Measurements from ENCODE around the gene MAPK14. TPM values are rescaled to one million over a fixed set of nuclear protein-coding genes. Genes with fewer than 3 reads are reported as not detected.

Gene MAPK14
- total and polyA plus RNA-seq, 9 of the 15 experiments (the other 6 are each of a cell fraction or from before 2014, with no cell fraction given): 8.8 to 62.7 (median 35.5) TPM

DNA sequence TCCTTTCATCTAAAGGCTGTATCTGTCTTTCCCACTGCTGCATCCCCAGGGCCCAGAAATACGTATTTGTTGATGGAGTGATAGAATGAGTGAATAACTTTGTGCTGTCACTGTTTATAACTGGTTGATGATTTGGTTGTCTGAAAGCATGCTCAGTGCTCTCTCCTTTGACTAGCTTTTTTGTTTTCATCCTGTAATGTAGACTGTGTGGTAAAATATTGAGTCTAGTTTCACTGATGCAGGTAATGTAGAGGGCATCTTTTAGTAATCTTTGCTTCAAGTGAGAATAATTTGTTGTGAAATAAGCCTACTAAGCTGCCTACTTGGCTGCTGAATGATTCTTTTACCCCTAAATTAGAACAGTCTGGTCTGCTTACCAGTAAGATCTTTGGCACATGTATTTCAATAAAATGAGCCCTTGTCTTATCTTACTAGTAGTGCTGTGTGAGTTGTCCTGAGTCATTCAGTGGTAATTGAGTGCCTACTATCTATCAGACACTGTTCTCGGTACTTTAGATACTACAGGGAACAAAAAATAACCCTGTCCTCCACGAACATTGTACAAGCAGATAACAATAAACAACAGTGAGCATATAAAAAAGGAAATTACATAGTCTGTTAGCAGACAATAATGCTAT lies 39.9 kb downstream of the MAPK14 start (continued):
- TF ChIP-seq DPF2 (IDR thresholded peaks at IDR 0.05): peak; percentile 92
- TF ChIP-seq BHLHE40 (IDR thresholded peaks at IDR 0.05; ENCODE audit: low read length): peak; percentile 84
- TF ChIP-seq MAFF (IDR thresholded peaks at IDR 0.05; ENCODE audit: low read length): peak; percentile 84
- TF ChIP-seq, protein P1, sequence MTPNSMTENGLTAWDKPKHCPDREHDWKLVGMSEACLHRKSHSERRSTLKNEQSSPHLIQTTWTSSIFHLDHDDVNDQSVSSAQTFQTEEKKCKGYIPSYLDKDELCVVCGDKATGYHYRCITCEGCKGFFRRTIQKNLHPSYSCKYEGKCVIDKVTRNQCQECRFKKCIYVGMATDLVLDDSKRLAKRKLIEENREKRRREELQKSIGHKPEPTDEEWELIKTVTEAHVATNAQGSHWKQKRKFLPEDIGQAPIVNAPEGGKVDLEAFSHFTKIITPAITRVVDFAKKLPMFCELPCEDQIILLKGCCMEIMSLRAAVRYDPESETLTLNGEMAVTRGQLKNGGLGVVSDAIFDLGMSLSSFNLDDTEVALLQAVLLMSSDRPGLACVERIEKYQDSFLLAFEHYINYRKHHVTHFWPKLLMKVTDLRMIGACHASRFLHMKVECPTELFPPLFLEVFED (CRISPR knock-in tag; conservative IDR thresholded peaks at IDR 0.05): no peak
- TF ChIP-seq, protein P2, sequence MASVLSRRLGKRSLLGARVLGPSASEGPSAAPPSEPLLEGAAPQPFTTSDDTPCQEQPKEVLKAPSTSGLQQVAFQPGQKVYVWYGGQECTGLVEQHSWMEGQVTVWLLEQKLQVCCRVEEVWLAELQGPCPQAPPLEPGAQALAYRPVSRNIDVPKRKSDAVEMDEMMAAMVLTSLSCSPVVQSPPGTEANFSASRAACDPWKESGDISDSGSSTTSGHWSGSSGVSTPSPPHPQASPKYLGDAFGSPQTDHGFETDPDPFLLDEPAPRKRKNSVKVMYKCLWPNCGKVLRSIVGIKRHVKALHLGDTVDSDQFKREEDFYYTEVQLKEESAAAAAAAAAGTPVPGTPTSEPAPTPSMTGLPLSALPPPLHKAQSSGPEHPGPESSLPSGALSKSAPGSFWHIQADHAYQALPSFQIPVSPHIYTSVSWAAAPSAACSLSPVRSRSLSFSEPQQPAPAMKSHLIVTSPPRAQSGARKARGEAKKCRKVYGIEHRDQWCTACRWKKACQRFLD (CRISPR knock-in tag; IDR thresholded peaks at IDR 0.05): peak; percentile 54; the same call in 1 of the 2 replicates
- TF ChIP-seq NFXL1 (CRISPR knock-in tag; IDR thresholded peaks at IDR 0.05): no peak
- peak; percentile 76 for TF ChIP-seq MAFK (IDR thresholded peaks at IDR 0.05; ENCODE audit: low read length)
- TF ChIP-seq NFE2 (IDR thresholded peaks at IDR 0.05; ENCODE audit: low read depth): peak; percentile 97
- no peak for TF ChIP-seq ILK (tag; IDR thresholded peaks at IDR 0.05; ENCODE audit: borderline replicate concordance, low read depth)
- peak in 1 of 2 experiments; percentile 87; a peak in 2 of 4 replicates for TF ChIP-seq RCOR1 (IDR thresholded peaks at IDR 0.05; ENCODE audit: borderline replicate concordance in 1 of 2, low read depth in 2 of 2, low read length in 2 of 2)
- TF ChIP-seq TRIM24 (IDR thresholded peaks at IDR 0.05): peak; percentile 62 to 79
- TF ChIP-seq MEF2D (tag; conservative IDR thresholded peaks at IDR 0.05; ENCODE audit: low read depth): 0 out of 2 replicates have a peak, but pooled peaks have one; percentile 35
- no peak for TF ChIP-seq FOXJ2 (tag; IDR thresholded peaks at IDR 0.05)
- peak; percentile 87 for TF ChIP-seq MAFG (tag; conservative IDR thresholded peaks at IDR 0.05)
- TF ChIP-seq CREM (IDR thresholded peaks at IDR 0.05; ENCODE audit: low read depth): peak; percentile 45
- no peak for TF ChIP-seq KAT8 (IDR thresholded peaks at IDR 0.05; ENCODE audit: low read depth)
- peak; percentile 67; the same call in 1 of the 2 replicates for TF ChIP-seq SMARCC2 (IDR thresholded peaks at IDR 0.05; ENCODE audit: low read depth)
- TF ChIP-seq MEF2A (IDR thresholded peaks at IDR 0.05; ENCODE audit: control insufficient read depth, low read depth, low read length): no peak
- peak; percentile 95 for TF ChIP-seq SOX6 (IDR thresholded peaks at IDR 0.05)
- TF ChIP-seq RBBP5 (IDR thresholded peaks at IDR 0.05; ENCODE audit: borderline replicate concordance, insufficient read depth, low read length, poor library complexity, severe bottlenecking): no peak
- no peak for TF ChIP-seq ATF1 (CRISPR knock-in tag; IDR thresholded peaks at IDR 0.05)
- peak; percentile 30; the same call in 1 of the 2 replicates for TF ChIP-seq ATF1 (tag; IDR thresholded peaks at IDR 0.05)
- TF ChIP-seq U2AF1 (optimal IDR thresholded peaks at IDR 0.05; ENCODE audit: low read depth, low read length): no peak
- TF ChIP-seq LEF1 (IDR thresholded peaks at IDR 0.05): 0 out of 2 replicates have a peak, but pooled peaks have one; percentile 51
